ENCODE results near the gene STAC3. TPM values are rescaled to one million over a fixed set of nuclear protein-coding genes. Genes with fewer than 3 reads are reported as not detected.

Gene STAC3
- total and polyA plus RNA-seq, 2 of the 8 experiments (the other 6 are each of a cell fraction or from before 2014, with no cell fraction given) = 0.70 to 1.3 TPM

DNA sequence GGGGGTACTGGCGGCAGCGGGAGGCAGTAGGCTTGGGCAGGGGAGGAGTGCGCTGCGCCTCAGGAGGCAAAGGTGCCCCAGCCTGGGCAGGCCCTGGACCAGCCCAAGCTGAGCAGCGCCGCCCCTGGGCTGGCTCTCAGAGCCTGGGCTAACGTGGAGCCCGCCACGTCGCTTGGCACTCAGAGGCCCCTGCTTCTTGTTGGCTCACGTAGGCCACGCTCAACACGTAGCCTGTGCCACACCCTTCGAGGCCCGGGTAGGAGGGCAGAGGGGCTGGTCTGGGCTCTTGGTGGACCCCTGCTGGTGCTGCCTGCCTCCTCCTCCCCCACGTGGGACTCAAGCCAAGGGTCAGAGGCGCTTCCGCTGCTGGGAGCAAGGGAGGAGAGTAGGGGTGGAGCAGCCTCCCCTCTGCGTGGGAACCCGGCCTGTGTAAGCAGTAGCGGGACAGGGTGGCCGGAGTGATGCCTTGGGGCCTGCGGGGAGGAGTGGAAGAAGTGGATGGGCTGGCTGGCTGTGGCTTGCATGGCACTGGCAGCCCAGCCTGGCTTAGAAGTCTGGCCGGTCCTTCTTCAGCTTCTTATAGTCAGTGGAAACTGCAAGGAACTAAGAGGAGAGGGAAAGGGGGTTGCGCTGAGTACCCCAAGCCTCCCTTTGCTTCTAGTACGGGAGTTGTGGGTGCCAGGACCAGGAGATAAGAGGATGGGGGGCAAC lies 15.8 kb downstream of the STAC3 start:
- FAIRE-seq (no peak), DNase-seq (ENCODE audit: low read depth in 1 of 2, low spot score in 2 of 2) (peak in 1 of 2 experiments; percentile 65)
- H3K79me2 ChIP-seq (ENCODE audit: control insufficient read depth in 1 of 2, insufficient read depth in 2 of 2, low read length in 2 of 2) = peaks cover 6 to 13% of the 10 kb centered on the region in 2 experiments; a peak in 3 of 4 replicates
- H2BK15ac ChIP-seq (ENCODE audit: low read length) = no peak overlapping the region
- no peak overlapping the region for H4K5ac ChIP-seq (ENCODE audit: insufficient read length, low read depth, low read length)
- H4K20me1 ChIP-seq (replicated peaks in 1 of 2; ENCODE audit: control insufficient read depth in 1 of 2, insufficient read depth in 2 of 2, low read length in 2 of 2) = peaks cover 25 to 38% of the 10 kb centered on the region in 2 experiments
- H4K8ac ChIP-seq (ENCODE audit: extremely low read depth, insufficient read depth, low read length) = no peak overlapping the region
- H3K18ac ChIP-seq (ENCODE audit: extremely low read depth, low read length) = no peak overlapping the region
- H3K27me3 ChIP-seq (replicated peaks in 1 of 4; ENCODE audit: control insufficient read depth in 3 of 4, extremely low read depth in 1 of 4, insufficient read depth in 3 of 4, low read length in 3 of 4) = peaks cover 36 to 55% (median 47%) of the 10 kb centered on the region in 4 experiments
- H2BK12ac ChIP-seq (ENCODE audit: low read depth, low read length) = no peak overlapping the region
- H3K36me3 ChIP-seq (ENCODE audit: control insufficient read depth in 2 of 4, insufficient read depth in 4 of 4, low read length in 3 of 4) = peaks cover 29 to 42% (median 35%) of the 10 kb centered on the region in 4 experiments
- peak overlapping the region in 1 of 2 experiments; percentile 12; a peak in 1 of 4 replicates for H3K4me2 ChIP-seq (ENCODE audit: insufficient read depth in 1 of 2, low read depth in 2 of 2, low read length in 2 of 2)
- ChIA-PET POLR2A (ENCODE audit: partially characterized antibody) (interaction anchor here (0.5 to 23.7 kb wide), 18 partner anchors 6 to 285 kb away, joined by 3 to 852 read pairs (median 4); partner anchors contain the start of genes DDIT3, GLI1, INHBE and LRP1), CTCF (ENCODE audit: partially characterized antibody) (interaction anchor here (17.3 to 27.9 kb wide), 3 partner anchors 8 to 221 kb away, joined by 225 to 726 read pairs (median 527); partner anchors contain the start of genes GLI1, INHBE, NXPH4 and SHMT2)
- no peak overlapping the region; a peak in 1 of 8 replicates for H3K4me3 ChIP-seq (ENCODE audit: extremely low read depth in 1 of 4, insufficient read depth in 2 of 4, low read depth in 3 of 4, low read length in 4 of 4)
- no peak overlapping the region for H2BK20ac ChIP-seq (ENCODE audit: low read length)
- peaks cover 26% of the 10 kb centered on the region for H3K23me2 ChIP-seq (ENCODE audit: low read depth, low read length)
- H2AK5ac ChIP-seq (ENCODE audit: low read depth, low read length) = no peak overlapping the region
- H3K27ac ChIP-seq (ENCODE audit: low read depth, low read length) = no peak overlapping the region
- peaks cover 6 to 59% (median 35%) of the 10 kb centered on the region in 4 experiments for H3K4me1 ChIP-seq (replicated peaks in 1 of 4; ENCODE audit: control insufficient read depth in 3 of 4, insufficient read depth in 4 of 4, low read length in 3 of 4)
- no peak overlapping the region for H3K4ac ChIP-seq (replicated peaks; ENCODE audit: insufficient read length, low read depth, low read length)
- H3K14ac ChIP-seq (ENCODE audit: insufficient read length) = no peak overlapping the region
- H3K56ac ChIP-seq (replicated peaks; ENCODE audit: insufficient read length, low read depth, low read length) = no peak overlapping the region
- H3K23ac ChIP-seq (ENCODE audit: insufficient read length) = no peak overlapping the region
- no peak overlapping the region for H2AFZ ChIP-seq (ENCODE audit: low read length)
- H3K9me3 ChIP-seq (ENCODE audit: insufficient read depth in 2 of 2, low read depth in 1 of 2, low read length in 1 of 2) = no peaks in the 10 kb centered on the region
- H2BK5ac ChIP-seq (ENCODE audit: low read depth, low read length) = no peak overlapping the region
- H3K9ac ChIP-seq (replicated peaks in 1 of 4; ENCODE audit: extremely low read depth in 1 of 4, low read depth in 3 of 4, low read length in 3 of 4) = no peak overlapping the region
- no peak overlapping the region for H4K91ac ChIP-seq (replicated peaks; ENCODE audit: insufficient read length, low read length)
- no peak overlapping the region for H2BK120ac ChIP-seq (replicated peaks; ENCODE audit: low read depth, low read length)
- H3K79me1 ChIP-seq (ENCODE audit: low read depth, low read length) = peaks cover 11% of the 10 kb centered on the region
- TF ChIP-seq, protein P1, sequence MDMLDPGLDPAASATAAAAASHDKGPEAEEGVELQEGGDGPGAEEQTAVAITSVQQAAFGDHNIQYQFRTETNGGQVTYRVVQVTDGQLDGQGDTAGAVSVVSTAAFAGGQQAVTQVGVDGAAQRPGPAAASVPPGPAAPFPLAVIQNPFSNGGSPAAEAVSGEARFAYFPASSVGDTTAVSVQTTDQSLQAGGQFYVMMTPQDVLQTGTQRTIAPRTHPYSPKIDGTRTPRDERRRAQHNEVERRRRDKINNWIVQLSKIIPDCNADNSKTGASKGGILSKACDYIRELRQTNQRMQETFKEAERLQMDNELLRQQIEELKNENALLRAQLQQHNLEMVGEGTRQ (IDR thresholded peaks at IDR 0.05; ENCODE audit: low read length) = 0 out of 2 replicates have a peak, but pooled peaks have one; percentile 19
- TF ChIP-seq, protein P2, sequence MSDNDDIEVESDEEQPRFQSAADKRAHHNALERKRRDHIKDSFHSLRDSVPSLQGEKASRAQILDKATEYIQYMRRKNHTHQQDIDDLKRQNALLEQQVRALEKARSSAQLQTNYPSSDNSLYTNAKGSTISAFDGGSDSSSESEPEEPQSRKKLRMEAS (IDR thresholded peaks at IDR 0.05) = peak; percentile 48; the same call in 1 of the 2 replicates
- TF ChIP-seq SAP30 (IDR thresholded peaks at IDR 0.05; ENCODE audit: insufficient read depth, insufficient replicate concordance, low read length) = no peak
- WGBS, 2 experiments (ENCODE audit: extremely low coverage in 1 of 2, insufficient coverage in 1 of 2, insufficient read length in 1 of 2, insufficient replicate concordance in 2 of 2, low coverage in 1 of 2, low lambda C conversion rate in 2 of 2, missing lambda C conversion rate in 1 of 2) = 44% methylated on average over 22 of the region's 26 CpGs; no CpG with 5 or more reads in 1 of the 2 experiments
